ENCODE data around the gene SMARCA5.

DNA sequence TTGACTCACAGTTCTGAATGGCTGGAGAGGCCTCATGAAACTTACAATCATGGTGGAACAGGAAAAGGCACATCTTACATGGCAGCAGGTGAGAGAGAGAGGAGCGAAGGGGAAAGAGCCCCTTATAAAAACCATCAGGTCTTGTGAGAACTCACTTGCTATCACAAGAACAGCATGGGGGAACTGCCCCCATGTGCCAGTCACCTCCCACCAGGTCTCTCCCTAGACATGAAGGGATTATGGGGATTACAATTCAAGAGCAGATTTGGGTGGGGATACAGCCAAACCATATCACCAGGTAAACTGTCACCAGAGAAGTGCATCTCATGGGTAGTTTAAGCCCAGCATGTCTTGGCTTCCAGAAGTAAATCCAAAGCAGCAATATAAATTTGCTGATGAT is 7.5 kb upstream of the SMARCA5 start:
- TF ChIP-seq POLR2AphosphoS5 (IDR thresholded peaks at IDR 0.05) = no peak
- TF ChIP-seq, protein P1, sequence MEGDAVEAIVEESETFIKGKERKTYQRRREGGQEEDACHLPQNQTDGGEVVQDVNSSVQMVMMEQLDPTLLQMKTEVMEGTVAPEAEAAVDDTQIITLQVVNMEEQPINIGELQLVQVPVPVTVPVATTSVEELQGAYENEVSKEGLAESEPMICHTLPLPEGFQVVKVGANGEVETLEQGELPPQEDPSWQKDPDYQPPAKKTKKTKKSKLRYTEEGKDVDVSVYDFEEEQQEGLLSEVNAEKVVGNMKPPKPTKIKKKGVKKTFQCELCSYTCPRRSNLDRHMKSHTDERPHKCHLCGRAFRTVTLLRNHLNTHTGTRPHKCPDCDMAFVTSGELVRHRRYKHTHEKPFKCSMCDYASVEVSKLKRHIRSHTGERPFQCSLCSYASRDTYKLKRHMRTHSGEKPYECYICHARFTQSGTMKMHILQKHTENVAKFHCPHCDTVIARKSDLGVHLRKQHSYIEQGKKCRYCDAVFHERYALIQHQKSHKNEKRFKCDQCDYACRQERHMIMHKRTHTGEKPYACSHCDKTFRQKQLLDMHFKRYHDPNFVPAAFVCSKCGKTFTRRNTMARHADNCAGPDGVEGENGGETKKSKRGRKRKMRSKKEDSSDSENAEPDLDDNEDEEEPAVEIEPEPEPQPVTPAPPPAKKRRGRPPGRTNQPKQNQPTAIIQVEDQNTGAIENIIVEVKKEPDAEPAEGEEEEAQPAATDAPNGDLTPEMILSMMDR (IDR thresholded peaks at IDR 0.05) = no peak
- no peak for TF ChIP-seq EP300 (IDR thresholded peaks at IDR 0.05)

Data from suprapubic skin (tissue), 4 donors.